Astrocyte of the hippocampus (primary cell): ENCODE measurements around the gene MAP7D1.
"Not testable (repeated sequence)": the region's sequence is repeated elsewhere in the genome, so short reads cannot be mapped to it uniquely, and the experiment has no call there.

ENCODE experiments used
- DNase-seq: peaks from one replicate; pipeline ENCODE4 v3.0.0; 2011; ENCODE audit warnings: low read depth, low spot score

Gene MAP7D1

DNA sequence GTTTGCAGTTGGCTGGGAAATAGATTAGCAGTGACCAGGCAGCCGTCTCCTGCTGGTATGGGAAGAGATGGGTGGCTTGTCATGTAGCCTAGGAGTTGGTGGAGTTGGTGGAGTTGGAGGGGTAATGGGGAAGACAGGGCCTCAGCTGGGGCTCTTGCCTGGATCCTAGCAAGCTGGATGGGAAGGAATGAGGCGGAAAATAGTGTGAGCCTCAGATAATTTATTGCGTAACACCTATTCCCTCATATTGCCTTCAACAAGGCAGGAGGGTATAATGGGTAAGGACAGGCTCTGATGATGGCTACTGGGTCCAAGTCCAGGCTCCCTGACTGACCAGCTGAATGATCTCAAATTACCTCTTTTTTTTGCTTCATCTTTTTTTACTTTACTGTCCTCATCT is 12.6 kb downstream of the MAP7D1 start:
- no peak for DNase-seq

DNA sequence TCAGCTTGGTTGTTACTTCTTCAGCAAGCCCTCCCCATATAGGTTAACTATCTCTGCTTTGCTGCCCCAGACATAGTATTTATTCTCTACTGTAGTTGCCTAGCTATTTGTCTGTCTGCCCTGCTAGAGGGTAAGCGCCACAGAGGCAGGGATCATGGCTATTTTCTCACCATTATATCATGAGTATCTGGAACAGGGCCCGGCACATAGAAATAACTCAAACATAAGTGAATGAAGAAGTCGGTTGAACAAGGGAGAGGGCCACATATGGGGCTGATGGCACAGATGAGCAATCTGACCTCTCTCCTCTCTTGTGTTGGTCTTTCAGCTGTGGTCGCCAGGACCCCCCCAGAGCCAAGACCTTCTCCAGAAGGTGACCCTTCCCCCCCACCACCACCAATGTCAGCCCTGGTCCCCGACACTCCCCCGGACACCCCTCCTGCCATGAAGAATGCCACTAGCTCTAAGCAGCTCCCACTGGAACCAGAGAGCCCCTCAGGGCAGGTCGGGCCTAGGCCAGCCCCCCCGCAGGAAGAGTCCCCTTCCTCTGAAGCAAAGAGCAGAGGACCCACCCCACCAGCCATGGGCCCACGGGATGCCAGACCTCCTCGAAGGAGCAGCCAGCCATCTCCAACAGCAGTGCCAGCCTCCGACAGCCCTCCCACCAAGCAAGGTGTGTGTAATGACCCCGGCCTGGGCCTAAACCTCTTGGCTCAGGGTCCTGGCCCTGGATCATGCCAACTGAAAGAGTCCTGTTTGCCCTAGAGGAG is 14.9 kb downstream of the MAP7D1 start:
- DNase-seq: no peak

- DNase-seq: no peak
Measured at GRCh38 chr1:36172017-36172747, 16.2 kb downstream of the MAP7D1 start.

DNA sequence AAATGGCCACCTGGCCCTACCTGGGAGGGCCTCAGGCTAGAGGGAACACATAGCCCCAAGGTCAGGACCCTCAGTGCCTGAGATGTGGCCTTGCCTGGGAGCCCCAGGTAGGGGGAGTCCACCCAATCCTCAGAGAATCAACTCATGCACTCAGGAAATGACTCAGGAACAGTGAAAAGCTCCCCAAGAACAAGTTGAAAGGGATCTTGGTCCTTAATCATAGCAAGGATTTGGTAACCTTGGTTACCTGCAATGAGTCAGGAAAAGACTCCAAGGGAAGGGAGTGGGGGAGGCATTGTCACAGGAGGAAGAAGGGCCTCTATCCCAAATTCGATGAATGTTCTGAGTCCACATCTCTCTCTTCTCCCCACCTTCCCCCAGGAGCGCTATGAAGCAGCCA is 17.0 kb downstream of the MAP7D1 start:
- peak; percentile 76 for DNase-seq

DNA sequence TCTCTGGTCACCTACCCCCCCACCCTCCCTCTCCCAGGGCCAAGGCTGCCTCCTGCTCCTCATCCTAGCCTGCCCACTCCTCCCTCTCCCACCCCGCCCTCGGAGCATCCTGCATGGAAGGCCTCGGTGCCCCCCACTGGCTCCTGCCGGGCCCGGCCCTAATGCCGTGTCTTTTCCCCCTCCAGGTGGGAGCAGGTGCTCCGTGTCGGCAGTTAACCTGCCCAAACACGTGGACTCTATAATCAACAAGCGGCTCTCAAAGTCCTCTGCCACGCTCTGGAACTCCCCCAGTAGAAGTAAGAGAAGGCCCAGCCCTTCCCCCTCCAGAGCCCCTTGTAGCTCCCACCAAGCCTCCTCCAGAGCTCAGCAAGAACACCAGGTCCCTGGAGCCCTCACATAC is 18.8 kb downstream of the MAP7D1 start:
- no peak for DNase-seq

DNA sequence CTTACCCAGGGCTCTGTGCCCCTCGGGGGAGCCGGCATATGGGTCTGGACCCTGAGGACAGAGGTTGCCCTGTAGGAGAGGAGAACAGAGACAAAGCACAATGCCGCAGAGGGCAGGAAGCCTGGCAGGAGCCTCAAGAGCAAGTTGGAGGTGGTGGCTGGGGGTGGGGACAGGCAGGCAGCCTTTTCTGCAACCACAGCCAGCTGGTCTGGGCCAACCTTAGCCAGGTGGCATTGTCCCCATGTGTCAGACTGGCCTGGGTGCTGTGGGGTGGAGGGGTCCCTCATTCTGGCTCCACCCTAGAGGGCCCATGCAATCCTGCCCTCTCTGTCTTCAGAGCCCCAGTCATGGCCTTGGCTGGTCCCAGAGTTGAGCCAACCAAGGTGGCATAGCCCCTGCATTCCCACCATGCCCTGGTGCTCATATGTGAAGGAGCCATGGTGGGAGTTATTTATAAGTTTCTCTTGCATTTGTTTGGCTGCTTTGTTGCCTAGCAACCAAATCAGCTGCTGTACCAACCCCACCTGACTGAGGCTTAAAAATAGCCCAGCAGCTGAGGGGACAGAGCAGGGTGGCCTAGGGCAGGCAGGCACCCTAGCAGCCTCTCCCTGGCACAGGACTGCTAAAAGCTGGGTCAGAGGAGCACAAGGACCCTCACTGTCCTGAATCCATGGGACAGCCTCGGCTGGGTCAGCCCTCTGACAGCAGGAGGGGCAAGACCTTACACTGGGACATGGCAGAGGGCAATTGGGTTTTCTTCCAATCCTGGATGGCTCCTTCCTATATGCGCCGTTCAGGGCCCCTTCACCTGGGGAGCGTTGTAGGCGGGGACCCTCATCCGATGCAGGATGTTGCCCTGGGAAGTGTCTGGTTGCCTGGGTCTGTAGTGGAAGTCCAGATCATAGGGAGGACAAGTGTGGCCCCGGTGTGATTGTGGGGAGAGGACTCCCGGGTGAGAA is 19.5 kb downstream of the MAP7D1 start:
- peak; percentile 79 for DNase-seq

GRCh38 chr1:36176106-36176949 is 20.4 kb downstream of the MAP7D1 start:
- DNase-seq: no peak

DNA sequence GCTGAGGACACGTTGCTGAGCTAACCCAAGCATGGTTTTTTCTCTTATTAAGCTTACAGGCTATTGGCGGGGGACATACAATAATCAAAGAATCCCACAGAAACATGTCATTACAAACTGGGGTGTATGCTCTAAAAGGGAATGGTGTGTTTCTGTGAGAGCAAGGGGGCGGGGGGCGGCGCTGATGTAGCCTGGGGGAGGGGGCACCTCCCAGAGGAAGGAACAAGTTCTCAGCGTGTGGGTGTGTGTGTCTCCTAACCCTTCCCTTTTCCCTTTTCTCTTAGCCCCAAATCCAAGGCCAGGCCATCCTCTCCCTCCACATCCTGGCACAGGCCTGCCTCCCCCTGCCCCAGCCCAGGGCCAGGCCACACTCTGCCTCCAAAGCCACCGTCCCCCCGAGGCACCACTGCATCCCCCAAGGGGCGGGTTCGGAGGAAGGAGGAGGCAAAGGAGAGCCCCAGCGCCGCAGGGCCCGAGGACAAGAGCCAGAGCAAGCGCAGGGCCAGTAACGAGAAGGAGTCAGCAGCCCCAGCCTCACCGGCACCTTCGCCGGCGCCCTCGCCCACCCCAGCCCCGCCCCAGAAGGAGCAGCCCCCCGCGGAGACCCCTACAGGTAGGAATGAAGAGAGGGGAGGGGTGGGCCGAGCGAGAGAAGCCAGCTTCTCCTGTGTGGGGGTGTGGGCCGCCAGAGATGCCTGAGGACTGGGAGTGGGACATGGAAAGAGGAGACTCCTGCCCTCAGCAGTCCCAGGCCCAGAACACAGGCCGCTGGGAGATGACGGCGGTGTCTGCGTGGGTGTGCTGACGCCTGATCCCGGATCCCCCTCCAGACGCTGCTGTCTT is 21.9 kb downstream of the MAP7D1 start:
- no peak for DNase-seq

- no peak for DNase-seq
Measured at GRCh38 chr1:36178471-36179219, 22.7 kb downstream of the MAP7D1 start.

GRCh38 chr1:36179220-36179600 is 23.2 kb downstream of the MAP7D1 start:
- no peak for DNase-seq

- no peak for DNase-seq
Measured at GRCh38 chr1:36182734-36183133, 26.8 kb downstream of the MAP7D1 start.

DNA sequence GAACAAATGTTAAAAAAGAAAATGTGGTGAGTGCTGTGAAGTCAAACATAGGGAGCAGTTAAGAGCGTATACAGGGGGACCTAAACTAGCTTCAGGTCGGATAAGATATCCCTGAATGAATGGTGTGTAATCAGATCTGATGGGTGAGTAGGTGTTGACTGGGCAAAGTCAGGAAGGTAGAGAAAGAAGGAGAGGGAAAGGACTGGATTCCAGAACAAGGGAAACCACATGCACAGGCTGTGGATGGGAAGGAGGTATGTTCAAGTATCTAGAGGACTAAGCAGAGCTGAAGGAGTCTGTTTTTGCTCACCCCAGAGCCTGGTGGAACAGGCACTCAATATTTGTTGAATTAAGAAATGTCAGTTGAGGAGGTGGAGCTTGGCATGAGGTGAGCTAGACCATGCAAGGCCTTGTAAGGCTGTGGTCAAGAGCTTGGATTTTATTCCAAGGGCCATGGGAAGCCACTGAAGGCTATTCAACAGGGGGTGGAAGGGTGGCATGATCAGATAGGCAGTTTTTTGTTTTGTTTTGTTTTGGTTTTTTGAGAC is 27.4 kb downstream of the MAP7D1 start:
- peak; percentile 42 for DNase-seq

DNA sequence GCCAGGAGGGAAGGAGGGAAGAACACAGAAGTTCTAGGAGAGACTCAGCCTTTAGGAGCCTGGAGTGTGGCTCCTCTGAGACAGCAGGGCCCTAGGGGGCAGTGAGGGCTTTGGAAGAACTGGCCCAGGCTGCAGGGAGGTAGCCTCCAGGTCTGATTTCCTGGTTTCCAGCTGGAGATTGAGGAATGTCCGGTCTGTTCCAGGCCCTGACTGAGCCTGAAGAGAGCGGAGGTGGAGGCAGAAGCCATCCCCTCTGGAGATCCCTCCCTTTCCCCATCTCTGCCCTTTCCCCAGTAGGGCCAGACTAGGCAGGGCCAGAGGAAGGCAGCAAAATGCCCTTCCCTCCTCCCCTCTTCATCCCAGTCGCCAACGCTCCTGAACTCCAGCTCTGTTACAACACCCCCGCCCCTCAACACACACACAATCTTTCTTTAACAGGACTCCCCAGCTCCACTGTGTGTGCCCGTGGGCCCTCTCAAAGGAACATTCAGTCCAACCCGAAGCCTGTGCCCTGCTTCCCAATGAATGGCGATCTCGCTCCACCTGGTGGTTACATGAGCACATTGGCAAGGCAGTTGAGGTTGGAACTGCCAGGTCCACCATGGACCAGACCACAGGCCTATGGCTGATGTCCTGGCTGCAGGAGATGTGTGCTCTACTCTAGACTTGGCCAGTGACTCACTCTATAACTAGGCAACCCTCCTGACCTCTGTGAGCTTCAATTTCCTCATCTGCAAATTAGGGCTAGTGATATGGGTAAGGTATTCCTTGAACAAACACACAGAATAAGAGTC is 32.0 kb downstream of the MAP7D1 start:
- peak; percentile 93 for DNase-seq

- not testable (repeated sequence) for DNase-seq
Measured at GRCh38 chr1:36196805-36197204, 40.8 kb downstream of the MAP7D1 start.

DNA sequence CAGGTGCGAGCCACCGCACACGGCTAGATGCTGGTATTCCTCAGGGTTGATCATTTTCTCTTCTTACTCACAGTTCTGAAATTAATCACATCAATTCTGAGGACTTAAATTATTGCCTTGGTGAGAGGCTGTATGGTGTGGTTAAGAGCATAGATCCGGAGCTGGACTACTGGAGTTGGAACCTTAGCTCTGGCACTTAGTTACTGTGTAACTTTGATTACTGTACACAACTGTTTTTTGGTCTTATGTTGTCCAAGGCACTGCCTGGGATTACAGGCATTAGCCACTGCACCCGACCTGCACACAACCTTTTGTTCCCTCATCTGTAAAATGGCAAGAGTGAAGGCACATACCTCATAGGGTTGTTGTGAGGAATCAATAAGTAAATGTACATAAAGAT is 42.7 kb downstream of the MAP7D1 start:
- no peak for DNase-seq

DNA sequence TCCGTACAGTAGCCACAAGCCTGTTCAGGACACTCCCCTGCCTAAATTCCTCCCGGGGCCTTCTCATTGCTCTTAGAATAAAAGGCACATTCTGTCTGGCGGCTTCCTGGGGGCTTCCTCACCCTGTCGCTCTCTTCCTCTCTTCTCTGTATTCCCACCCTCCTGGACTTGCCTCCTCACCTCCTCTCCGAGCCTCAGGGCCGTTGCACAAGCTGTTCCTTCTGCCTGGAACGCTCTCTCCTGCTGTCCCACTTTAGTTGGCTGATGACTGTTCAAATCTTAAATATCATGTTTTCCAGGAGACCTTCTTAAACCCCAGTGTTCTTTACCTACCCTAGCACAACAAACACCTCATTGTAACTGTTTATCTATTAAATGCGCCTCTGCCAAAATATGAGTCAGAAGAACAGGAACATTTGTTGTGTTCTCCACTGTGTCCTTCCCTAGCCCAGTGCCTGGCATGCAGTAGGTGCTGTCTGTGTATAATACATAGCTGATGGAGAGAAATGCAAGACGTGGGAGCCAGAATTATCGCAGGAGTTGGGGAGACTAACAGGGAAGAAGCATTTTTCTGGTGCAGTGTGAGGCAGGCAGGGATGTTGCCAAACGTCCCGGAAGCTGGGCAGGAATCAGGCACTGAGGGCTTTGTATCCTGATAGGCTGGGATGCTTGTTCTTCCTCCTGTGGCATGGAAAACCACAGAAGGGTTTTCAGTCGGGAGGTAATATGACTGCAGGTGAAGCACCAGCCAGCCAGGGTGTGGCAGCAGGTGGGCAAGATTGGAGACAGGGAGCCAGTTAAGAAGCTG is 44.2 kb downstream of the MAP7D1 start:
- DNase-seq: peak; percentile 66

DNA sequence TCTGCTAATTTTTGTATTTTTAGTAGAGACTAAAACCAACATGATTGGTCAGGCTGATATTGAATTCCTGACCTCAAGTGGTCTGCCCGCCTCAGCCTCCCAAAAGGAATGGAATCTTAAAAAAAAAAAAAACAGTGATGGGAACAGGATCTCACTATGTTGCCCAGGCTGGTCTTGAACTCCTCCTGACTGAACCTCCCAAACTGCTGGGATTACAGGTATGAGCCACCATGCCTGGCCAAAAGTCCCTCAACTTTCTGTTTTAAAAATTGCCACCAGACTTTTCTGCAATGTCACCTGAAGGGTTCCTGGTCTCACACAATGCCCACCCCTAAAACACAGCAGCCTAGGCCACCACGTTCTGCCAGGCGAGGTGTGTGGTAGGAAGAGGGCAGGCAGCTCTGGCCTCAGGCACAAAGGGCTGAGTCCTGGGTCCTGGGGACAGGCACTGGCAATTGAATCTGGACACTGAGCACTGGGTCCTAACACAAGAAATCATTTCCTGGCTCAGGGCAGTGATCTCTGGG is 47.1 kb downstream of the MAP7D1 start:
- no peak for DNase-seq
